ENCODE measurements around the gene RFTN1. TPM values are rescaled to one million over a fixed set of nuclear protein-coding genes. Genes with fewer than 3 reads are reported as not detected.

Gene RFTN1
- total and polyA plus RNA-seq, 3 donors from 2014 or later: 20.8 to 25.7 (median 22.2) TPM

DNA sequence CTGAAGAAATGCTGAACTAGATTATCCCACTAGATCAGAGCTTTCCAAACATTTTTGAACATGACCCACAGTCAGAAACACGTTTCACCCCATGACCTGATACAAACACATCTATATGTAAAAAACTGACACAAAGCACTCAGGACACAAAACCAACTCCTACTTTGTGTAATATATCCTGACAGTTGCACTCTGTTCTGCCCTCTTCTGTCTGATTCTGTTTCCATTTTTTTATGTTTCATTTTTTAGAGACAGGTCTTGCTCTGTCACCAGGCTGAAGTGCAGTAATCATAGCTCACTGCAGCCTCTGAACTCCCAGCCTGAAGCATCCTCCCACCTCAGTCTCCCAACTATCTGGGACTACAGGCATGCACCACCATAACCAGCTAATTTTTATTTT, 15.8 kb upstream of the RFTN1 start:
- Histone ChIP-seq H3K4me3 (no peak overlapping the region), H3K27me3 (no peaks in the 10 kb centered on the region), H3K9me3 (no peaks in the 10 kb centered on the region), H3K4me1 (no peaks in the 10 kb centered on the region), H3K36me3 (ENCODE audit: low read depth, missing control alignments) (no peaks in the 10 kb centered on the region), H3K27ac (no peak overlapping the region)
- intact Hi-C loops (cut with DNase I; ENCODE audit: low total_unique reads): no loop called here
- 72 to 87% methylated on average over 1 of the region's 1 CpG for WGBS, 2 donors
- TF ChIP-seq, protein P1, sequence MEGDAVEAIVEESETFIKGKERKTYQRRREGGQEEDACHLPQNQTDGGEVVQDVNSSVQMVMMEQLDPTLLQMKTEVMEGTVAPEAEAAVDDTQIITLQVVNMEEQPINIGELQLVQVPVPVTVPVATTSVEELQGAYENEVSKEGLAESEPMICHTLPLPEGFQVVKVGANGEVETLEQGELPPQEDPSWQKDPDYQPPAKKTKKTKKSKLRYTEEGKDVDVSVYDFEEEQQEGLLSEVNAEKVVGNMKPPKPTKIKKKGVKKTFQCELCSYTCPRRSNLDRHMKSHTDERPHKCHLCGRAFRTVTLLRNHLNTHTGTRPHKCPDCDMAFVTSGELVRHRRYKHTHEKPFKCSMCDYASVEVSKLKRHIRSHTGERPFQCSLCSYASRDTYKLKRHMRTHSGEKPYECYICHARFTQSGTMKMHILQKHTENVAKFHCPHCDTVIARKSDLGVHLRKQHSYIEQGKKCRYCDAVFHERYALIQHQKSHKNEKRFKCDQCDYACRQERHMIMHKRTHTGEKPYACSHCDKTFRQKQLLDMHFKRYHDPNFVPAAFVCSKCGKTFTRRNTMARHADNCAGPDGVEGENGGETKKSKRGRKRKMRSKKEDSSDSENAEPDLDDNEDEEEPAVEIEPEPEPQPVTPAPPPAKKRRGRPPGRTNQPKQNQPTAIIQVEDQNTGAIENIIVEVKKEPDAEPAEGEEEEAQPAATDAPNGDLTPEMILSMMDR (IDR thresholded peaks at IDR 0.05): no peak
- TF ChIP-seq POLR2A (IDR thresholded peaks at IDR 0.05): no peak
- no peak for DNase-seq

DNA sequence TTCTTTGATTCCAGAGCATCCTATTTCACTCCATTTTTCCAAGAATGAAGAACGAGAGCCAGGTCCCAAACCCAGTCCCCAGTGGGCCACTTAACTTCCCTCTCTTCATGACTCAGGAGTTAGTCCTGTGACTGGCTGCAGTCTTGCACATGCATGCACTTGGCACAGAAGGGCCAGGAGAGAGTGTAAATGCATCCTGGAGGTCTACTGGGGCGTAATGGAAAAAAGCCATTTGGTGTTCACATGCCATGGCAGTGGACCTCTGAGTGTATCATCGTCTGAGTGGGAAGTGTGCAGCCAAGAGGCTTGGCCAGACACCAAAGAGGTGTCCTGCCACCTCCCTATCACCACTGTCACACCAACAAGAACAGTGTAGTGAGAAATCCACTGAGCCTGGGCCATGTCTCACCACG, 15.1 kb upstream of the RFTN1 start:
- DNase-seq: no peak
- Histone ChIP-seq H3K4me3 (no peak overlapping the region), H3K36me3 (ENCODE audit: low read depth, missing control alignments) (no peaks in the 10 kb centered on the region), H3K27me3 (no peaks in the 10 kb centered on the region), H3K4me1 (no peaks in the 10 kb centered on the region), H3K9me3 (no peaks in the 10 kb centered on the region), H3K27ac (no peak overlapping the region)
- TF ChIP-seq POLR2A (IDR thresholded peaks at IDR 0.05): no peak
- TF ChIP-seq, protein P1 (IDR thresholded peaks at IDR 0.05): no peak
- intact Hi-C loops (cut with DNase I; ENCODE audit: low total_unique reads): no loop called here
- WGBS, 2 donors: 81 to 87% methylated on average over 3 to 4 of the region's 4 CpGs

DNA sequence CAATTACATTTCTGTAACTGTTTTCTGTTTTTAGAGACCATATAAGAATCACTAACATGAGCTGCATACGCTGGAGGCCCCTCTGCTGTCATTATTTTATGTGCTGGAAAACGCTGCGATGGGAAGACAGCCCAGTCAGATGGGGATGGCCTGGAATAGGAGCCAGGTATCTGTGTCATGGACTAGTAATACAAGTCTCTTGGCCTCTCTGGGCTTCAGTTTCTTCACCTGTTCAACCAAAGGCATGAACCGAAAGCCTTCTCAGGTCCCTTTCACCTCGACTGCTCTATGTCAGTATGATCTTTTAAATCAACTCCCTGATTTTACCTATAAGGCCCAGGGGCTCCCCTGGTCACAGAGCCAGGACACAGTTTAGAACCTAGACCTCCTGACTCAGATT, 14.6 kb upstream of the RFTN1 start:
- WGBS, 2 donors: 95 to 97% methylated on average over 5 of the region's 5 CpGs
- Histone ChIP-seq H3K36me3 (ENCODE audit: low read depth, missing control alignments) (no peaks in the 10 kb centered on the region), H3K4me3 (no peak overlapping the region)

DNA sequence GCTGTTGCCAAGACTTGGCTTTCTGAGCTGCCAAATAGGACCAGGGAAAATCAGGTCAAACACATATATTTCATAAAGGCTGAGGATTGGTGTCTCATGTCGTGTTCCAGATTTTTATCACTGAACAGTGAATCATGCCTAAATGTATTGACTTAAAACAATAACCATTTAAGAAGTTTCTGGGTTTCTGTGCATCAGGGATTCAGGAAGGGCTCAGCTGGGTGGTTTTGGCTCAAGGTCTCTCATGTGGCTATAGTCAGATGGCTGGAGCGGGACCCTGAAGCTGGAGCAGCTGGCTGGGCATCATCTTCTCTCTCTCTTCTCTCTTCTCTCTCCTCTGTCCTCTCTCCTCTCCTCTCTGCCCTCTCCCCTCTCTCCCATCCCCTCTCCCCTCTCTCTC, 10.7 kb upstream of the RFTN1 start:
- no peak overlapping the region for H3K27ac ChIP-seq
- no peaks in the 10 kb centered on the region for H3K27me3 ChIP-seq
- intact Hi-C loops (cut with DNase I; ENCODE audit: low total_unique reads): no loop called here

More for the DNA sequence above, 14.6 kb upstream of the RFTN1 start:
- intact Hi-C loops (cut with DNase I; ENCODE audit: low total_unique reads): no loop called here
- no peak for TF ChIP-seq POLR2A (IDR thresholded peaks at IDR 0.05)
- TF ChIP-seq, protein P1 (IDR thresholded peaks at IDR 0.05): no peak
- Histone ChIP-seq H3K9me3 (no peaks in the 10 kb centered on the region), H3K4me1 (no peaks in the 10 kb centered on the region), H3K27ac (no peak overlapping the region), H3K27me3 (no peaks in the 10 kb centered on the region)
- no peak for DNase-seq

DNA sequence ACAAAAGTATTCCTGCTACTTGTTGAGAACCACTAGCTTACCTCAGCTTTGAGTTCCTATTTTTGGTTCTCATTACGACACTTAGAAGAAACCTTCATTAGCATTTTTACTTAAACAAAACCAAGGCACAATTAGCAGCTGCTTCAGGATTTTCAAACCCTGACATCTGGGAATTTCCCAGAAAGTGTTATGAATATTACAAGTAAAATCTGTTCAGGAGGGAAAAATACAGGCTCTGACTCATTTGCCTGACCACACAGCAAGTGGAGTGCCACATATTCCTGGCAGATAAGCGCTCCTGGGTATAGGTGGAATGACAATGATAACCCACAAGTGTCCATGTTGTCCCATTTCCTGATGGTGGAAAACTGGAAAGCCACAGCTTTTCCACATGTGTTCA, 10.3 kb upstream of the RFTN1 start:
- H3K27me3 ChIP-seq: no peaks in the 10 kb centered on the region
- WGBS, 2 donors: 92 to 96% methylated on average over 2 of the region's 2 CpGs
- H3K27ac ChIP-seq: no peak overlapping the region
- TF ChIP-seq POLR2A (IDR thresholded peaks at IDR 0.05): no peak
- TF ChIP-seq, protein P1 (IDR thresholded peaks at IDR 0.05): no peak
- H3K9me3 ChIP-seq: no peaks in the 10 kb centered on the region
- no peak overlapping the region for H3K4me3 ChIP-seq
- no peak for DNase-seq
- peaks cover 6% of the 10 kb centered on the region for H3K4me1 ChIP-seq
- intact Hi-C loops (cut with DNase I; ENCODE audit: low total_unique reads): no loop called here
- no peaks in the 10 kb centered on the region for H3K36me3 ChIP-seq (ENCODE audit: low read depth, missing control alignments)

More for the DNA sequence above, 10.7 kb upstream of the RFTN1 start:
- Histone ChIP-seq H3K4me3 (no peak overlapping the region), H3K36me3 (ENCODE audit: low read depth, missing control alignments) (no peaks in the 10 kb centered on the region), H3K4me1 (peaks cover 6% of the 10 kb centered on the region), H3K9me3 (no peaks in the 10 kb centered on the region)
- TF ChIP-seq POLR2A (IDR thresholded peaks at IDR 0.05): no peak
- TF ChIP-seq, protein P1 (IDR thresholded peaks at IDR 0.05): no peak
- DNase-seq: no peak
- WGBS, 2 donors: 91 to 98% methylated on average over 2 of the region's 2 CpGs

Measured in testis (tissue), 3 donors.